ENCODE results near the gene ARRB2. TPM values are rescaled to one million over a fixed set of nuclear protein-coding genes. Genes with fewer than 3 reads are reported as not detected.

ARRB2 gene
- total RNA-seq, 1 donor = 8.9 TPM

- TF ChIP-seq CTCF (IDR thresholded peaks at IDR 0.05; ENCODE audit: insufficient read depth, low read length) = no peak
- no peak for DNase-seq (ENCODE audit: low read depth)
- no peak overlapping the region for H3K4me3 ChIP-seq (ENCODE audit: low read depth, low read length)
Observed at GRCh38 chr17:4722678-4723240, 12.3 kb downstream of the ARRB2 start.

- no peak for TF ChIP-seq CTCF (IDR thresholded peaks at IDR 0.05; ENCODE audit: insufficient read depth, low read length)
- no peak overlapping the region for H3K4me3 ChIP-seq (ENCODE audit: low read depth, low read length)
- no peak for DNase-seq (ENCODE audit: low read depth)
Observed at GRCh38 chr17:4724650-4725049, 14.2 kb downstream of the ARRB2 start.

- no peak for DNase-seq (ENCODE audit: low read depth)
- H3K4me3 ChIP-seq (ENCODE audit: low read depth, low read length) = no peak overlapping the region
- no peak for TF ChIP-seq CTCF (IDR thresholded peaks at IDR 0.05; ENCODE audit: insufficient read depth, low read length)
Observed at GRCh38 chr17:4725646-4726310, 15.3 kb downstream of the ARRB2 start.

- no peak for TF ChIP-seq CTCF (IDR thresholded peaks at IDR 0.05; ENCODE audit: insufficient read depth, low read length)
- peak; percentile 8 for DNase-seq (ENCODE audit: low read depth)
- H3K4me3 ChIP-seq (ENCODE audit: low read depth, low read length) = no peak overlapping the region
Observed at GRCh38 chr17:4728124-4728523, 17.7 kb downstream of the ARRB2 start.

GRCh38 chr17:4733073-4733531, 22.7 kb downstream of the ARRB2 start:
- no peak for TF ChIP-seq CTCF (IDR thresholded peaks at IDR 0.05; ENCODE audit: insufficient read depth, low read length)
- no peak overlapping the region for H3K4me3 ChIP-seq (ENCODE audit: low read depth, low read length)
- no peak for DNase-seq (ENCODE audit: low read depth)

- no peak for TF ChIP-seq CTCF (IDR thresholded peaks at IDR 0.05; ENCODE audit: insufficient read depth, low read length)
- no peak for DNase-seq (ENCODE audit: low read depth)
- H3K4me3 ChIP-seq (ENCODE audit: low read depth, low read length) = no peak overlapping the region
Observed at GRCh38 chr17:4734857-4735475, 24.5 kb downstream of the ARRB2 start.
